GM21576 (cell line): ENCODE data around the gene SH3D19.

ENCODE experiments used
- ATAC-seq: cut with Tn5 transposase; IDR thresholded peaks from one replicate; pipeline ENCODE4 v1.9.1; 2021; ENCODE audit warnings: mild to moderate bottlenecking, moderate library complexity; ENCODE audit not compliant: unreplicated experiment

The SH3D19 gene, protein sequence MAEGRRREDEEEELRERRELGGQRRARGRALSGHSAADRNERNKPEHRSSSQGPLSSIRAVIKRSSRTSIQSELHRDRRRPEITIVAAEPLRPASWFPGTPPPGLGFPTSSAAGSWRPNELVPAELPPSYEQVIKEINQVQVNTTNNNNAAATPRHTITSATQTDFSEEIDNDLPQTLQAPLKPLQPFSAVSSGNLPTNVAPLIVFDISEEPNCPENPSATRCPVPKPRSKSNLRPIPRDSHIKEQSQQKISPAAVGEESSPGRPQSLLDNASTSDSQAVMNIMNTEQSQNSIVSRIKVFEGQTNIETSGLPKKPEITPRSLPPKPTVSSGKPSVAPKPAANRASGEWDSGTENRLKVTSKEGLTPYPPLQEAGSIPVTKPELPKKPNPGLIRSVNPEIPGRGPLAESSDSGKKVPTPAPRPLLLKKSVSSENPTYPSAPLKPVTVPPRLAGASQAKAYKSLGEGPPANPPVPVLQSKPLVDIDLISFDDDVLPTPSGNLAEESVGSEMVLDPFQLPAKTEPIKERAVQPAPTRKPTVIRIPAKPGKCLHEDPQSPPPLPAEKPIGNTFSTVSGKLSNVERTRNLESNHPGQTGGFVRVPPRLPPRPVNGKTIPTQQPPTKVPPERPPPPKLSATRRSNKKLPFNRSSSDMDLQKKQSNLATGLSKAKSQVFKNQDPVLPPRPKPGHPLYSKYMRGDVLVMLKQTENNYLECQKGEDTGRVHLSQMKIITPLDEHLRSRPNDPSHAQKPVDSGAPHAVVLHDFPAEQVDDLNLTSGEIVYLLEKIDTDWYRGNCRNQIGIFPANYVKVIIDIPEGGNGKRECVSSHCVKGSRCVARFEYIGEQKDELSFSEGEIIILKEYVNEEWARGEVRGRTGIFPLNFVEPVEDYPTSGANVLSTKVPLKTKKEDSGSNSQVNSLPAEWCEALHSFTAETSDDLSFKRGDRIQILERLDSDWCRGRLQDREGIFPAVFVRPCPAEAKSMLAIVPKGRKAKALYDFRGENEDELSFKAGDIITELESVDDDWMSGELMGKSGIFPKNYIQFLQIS

GRCh38 chr4:151325111-151325948, at the start of gene SH3D19:
SH3D19 (minus strand) TSS chr4:151325605; CDS start chr4:151325352, 253 bp downstream.
- no peak for ATAC-seq

DNA sequence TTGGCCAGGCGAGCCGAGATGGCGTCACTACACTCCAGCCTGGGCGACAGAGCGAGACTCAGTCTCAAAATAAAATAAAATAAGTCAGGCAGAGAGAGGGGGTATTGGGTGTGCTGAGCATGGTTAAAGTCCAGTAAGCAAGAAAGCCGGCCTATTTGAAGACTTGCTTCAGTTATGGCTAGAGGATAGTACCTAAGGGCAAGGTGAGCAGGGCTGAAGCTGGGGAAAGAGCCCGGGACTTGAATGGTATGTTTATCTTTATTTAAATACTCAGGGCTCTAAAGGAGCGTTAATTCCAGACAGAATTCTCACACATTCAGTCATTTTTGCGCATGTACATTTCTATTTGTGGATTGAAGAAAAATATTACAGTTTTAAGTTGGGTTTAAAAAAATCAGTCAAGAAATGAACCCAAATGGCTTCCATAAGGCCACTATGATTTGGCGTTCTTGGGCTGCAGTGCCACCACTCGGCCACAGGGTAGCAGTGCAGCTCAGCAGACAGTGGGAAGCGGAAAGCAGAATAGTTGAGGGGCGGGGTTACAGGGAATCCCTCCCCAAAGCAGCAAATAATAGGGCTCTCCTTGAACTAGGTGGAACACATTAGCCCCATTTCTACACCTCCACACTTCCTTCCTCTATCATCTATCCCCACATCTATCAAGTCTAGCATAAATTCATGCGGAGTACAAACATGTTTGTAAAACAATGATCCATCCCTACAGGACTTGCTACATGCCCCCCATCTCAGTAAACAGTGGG, 37.2 kb upstream of the SH3D19 start:
- ATAC-seq, result peak; percentile 99

DNA sequence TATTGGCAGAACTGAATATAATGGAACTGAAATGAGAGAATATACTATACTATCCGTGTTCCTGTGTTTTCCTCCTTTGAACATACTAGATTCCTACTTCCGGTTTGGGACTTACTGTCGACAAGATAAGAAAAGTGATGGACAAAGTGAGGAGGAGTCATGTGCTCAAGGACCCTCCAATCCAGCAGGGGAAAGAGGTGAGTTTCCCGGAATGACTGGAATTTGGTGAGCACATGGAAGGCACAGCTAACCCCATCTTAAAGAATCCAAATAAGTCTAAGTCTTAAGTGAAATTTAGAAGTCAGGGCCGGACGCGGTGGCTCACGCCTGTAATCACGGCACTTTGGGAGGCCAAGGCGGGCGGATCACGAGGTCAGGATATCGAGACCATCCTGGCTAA, 36.6 kb upstream of the SH3D19 start:
- ATAC-seq, result no peak

DNA sequence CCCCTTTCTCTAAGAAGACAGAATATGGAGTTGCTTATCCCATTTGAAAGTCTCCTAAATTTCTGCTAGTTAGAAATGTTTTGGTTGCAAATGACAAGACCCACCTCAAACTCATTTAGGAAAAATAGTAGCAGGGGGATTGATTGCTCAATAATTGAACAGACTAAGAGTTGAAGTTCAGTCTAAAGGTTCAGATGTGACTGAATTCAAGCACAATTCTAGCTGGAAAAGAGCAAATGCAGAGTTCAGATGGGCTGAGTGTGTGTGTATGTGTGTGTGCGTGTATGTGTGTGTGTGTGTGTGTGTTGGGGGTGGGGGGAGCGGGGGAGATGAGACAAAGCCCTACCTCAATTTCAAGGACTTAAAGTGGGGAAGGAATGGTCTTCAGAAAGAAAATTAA, 35.7 kb upstream of the SH3D19 start:
- ATAC-seq, result no peak

GRCh38 chr4:151359576-151359975, 34.2 kb upstream of the SH3D19 start:
- no peak for ATAC-seq

DNA sequence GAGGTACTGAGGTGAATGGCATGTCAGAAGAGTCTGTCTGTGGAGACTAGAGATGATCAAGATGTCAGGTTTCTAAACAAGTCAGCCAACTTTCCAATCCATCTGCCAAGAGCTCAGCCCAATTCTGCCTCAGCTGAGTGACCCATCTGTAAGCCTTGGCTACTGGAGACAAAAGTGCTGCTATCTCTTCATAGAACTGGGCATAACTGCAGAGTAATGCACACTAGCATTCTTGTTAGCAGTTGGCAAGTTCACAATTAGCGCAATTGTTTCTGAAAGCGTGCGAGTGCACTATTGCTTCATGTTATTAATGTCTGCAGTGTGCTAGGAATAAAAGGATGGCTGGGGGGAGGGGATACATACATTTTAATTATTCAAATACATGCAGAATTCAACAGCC, 32.9 kb upstream of the SH3D19 start:
- ATAC-seq, result no peak

DNA sequence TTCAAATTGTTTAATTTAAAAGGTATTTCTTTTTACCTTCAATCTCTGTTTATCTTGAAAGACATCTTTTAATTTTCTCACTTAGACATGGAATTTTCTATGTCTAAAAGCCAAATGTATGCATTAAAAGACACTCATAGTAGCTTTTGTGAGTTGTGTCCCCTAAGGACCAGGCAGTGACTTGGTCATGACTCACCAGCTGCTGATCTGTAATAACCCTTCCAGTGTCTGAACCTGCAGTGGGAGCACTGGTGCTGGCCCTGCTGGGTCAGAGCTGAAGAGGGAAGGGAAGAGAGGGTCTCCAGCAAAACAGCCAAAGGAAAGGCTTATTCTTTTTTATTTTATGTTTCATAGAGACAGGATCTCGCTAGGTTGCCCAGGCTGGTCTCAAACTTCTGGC, 31.1 kb upstream of the SH3D19 start:
- no peak for ATAC-seq

DNA sequence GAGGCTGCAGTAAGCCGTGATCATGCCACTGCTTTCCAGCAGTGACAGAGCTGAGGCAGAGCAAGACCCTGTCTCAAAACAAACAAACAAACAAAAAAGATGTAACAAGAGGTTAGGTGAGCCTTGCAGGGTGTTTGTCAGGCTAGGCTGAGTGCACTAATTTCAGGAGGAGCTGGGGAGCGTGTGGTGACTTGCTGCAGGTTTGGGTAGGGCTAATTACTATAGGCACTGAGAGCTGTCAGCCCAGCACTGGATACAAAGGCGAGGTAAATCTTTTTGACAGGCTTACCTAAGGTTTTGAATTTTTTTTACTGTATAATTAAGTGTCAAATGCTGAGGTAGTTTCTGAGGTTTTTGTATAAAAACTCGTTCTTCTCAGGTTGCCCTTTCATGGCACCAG, 29.8 kb upstream of the SH3D19 start:
- no peak for ATAC-seq

DNA sequence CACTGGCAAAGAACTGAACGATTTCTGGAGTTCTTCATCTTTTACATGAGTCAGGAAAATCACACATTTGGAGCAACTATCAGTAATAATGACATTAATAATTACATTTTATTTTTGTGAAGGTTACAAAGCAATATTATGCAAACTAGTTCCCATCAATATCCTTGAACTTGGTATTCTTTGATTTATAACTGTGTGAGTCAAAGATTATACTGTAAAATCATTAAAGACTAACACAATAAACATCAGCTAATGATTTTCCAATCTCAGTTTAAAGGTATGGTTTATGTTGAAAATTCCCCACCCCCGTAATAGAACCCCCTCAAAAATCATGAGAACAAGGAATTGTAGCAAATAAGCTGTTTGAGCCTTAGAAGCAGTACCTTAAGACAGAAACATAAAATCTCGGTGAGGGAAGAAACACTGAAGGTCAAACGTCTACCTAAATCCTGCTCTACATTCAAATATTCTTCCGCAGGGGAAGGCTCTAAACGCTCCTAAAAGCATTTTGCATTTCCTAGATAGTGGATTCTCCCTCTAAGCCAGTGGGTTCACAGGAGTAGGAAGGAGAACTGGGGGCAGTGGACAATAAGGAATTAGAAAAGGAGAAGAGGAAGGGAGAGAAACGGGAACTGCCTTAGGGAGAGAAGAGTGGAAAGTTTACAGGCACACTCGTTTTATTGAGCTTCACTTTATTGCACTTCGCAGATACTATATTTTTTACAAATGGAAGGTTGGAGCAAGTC, 22.3 kb upstream of the SH3D19 start:
- no peak for ATAC-seq

DNA sequence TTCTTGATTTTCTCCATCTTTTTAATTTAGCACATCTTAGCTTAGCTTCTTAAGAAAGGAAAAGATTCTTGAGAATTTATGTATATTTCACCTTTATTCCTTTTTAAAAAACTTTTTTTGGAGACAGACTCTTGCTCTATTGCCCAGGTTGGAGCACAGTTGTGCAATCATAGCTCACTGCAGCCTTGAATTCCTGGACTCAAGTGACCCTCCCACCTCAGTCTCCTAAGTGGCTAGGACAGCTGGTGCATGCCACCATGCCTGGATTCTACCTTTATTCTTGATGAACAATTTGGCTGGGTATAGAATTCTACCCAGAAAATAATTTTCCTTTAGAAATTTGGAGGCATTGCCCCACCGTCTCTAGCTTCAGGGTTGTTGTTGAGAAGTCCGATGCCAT, 19.5 kb upstream of the SH3D19 start:
- no peak for ATAC-seq

DNA sequence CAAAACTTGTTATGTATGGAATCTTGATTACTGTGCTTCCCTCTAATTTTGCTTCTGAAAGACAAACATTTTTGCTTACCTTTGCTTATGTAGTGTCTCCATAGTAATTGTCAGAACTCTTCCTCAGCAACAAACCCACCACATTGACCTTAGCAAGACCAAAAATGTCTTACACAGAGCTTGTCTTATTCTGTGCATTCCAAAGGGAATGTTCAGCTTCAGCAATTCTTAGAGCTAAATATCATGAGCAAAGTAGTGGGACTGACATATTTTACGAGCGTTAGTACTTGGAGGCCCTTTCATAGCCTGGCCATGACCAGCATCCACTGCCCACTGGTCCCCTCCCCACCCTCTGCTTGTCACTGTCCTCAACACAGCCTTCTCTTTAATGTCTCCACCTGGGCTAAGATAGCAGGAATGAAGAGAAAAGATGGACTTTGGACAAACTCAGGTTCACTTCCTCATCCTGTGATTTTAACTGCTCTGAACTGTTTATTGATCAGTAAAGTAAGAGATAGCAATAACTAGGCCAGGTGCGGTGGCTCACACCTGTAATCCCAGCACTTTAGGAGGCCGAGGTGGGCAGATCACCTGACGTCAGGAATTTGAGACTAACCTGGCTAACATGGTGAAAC, 15.5 kb upstream of the SH3D19 start:
- no peak for ATAC-seq

GRCh38 chr4:151339467-151339866, 14.1 kb upstream of the SH3D19 start:
- no peak for ATAC-seq

DNA sequence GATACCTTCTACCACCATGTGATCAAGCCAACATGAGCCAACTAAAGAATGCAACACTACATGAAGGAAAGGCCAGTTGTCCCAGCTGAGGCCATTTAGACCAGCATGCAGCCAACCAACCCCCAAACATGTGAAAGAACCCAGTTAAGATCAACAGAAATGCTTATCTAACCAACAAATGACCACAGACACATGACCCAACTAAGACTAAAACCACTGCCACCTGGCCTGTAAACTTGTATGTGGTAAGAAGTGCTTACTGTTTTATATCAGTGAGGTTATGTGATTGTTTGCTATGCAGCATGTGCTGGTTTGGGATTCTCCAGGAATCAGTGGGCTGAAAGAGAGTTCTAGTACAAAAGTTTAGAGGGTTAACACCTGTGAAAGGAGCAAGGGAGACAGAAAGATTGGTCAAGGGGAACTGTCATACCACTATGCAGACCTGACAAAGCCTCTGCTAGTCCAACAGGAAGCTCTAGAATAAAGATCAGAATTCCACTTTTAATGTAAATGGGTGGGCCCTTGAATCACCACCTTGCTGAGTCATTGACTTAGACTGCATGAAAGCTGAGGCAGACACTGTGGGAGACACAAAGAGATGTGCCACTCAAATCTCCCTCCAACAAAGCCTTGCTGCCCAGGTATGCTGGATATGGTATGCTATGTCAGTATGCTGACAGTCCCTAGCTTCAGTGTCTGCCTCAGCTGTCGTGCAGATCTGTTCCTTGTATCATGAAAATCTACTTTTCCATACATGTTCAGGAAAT, 6.1 kb upstream of the SH3D19 start:
- no peak for ATAC-seq

DNA sequence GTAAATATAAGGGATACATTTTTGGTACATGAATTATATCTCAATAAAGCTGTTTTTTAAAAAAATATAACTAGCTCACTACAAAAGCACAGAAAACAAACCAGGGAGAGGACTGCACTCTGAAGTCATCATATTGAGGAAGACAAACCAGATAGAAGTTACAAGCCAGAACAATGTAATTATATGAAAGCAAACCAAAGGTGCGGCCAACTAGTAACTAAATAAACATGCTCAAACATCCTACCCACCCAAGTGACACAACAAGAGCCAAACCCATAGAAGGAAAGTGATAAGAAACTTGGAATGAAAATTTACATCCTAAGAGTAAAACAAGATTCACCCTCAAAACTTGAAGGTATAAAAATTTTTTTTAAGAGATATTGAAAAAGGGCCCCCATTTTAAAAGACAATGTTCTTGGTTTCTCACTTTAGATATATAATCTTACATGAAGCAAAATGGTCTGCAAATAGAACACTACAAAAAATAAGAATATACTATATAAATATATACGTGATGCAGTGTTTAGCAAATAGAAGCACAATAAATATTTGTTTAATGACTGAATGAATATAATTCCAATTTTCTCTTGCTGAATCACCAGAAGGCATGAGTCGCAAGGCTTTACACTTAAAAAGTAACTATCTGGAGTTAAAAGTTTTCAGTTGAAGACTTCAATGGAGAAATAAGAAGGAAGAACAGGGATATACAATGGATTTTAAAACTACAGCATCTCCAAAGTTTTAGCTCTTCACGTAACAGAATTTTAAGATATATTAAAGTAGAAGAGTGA, 4.0 kb upstream of the SH3D19 start:
- no peak for ATAC-seq

- no peak for ATAC-seq
Observed at GRCh38 chr4:151325949-151326246, 493 bp upstream of the SH3D19 start.

- ATAC-seq, result no peak
Observed at GRCh38 chr4:151324752-151325110, 674 bp downstream of the SH3D19 start.

- ATAC-seq, result no peak
Observed at GRCh38 chr4:151324124-151324751, 1.2 kb downstream of the SH3D19 start.
